WTC11 (cell line): Measurements from ENCODE around the gene SELENOK. TPM values are rescaled to one million over a fixed set of nuclear protein-coding genes. Genes with fewer than 3 reads are reported as not detected.
A peak's percentile ranks its signal among the peaks of the same experiment; 100 is the strongest.
"Not testable (repeated sequence)": the region's sequence is repeated elsewhere in the genome, so short reads cannot be mapped to it uniquely, and the experiment has no call there.

Source experiments
- ATAC-seq: fragments of 200-7000 bp; cut with Tn5 transposase; 2 replicates; pipeline ENCODE4 v1.10.0; 2021; ENCODE audit warnings: mild to moderate bottlenecking, moderate library complexity
- CTCF ChIA-PET: fragments of 300-600 bp; sonication (Branson Sonifier 250); formaldehyde crosslinking; loops from one replicate; lab custom pipeline; 2021; ENCODE audit warnings: antibody characterized with exemption; lab: Charles Lee
- POLR2A ChIA-PET: fragments of 350-600 bp; sonication (Branson Sonifier 250); formaldehyde crosslinking; loops from one replicate; lab custom pipeline; 2021; ENCODE audit warnings: antibody characterized with exemption; lab: Charles Lee
- DNase-seq: peaks from one replicate; pipeline ENCODE4 v3.0.0; 2021; ENCODE audit warnings: low spot score
- H3K27ac Mint-ChIP-seq: 2 replicates; pipeline ENCODE4 v1.8.0; 2021; ENCODE audit warnings: mixed read lengths
- H3K27me3 Mint-ChIP-seq: 2 replicates; pipeline ENCODE4 v1.8.0; 2021; ENCODE audit warnings: low read depth, mild to moderate bottlenecking, moderate library complexity, mixed read lengths
- H3K36me3 Mint-ChIP-seq: 2 replicates; pipeline ENCODE4 v1.8.0; 2021; ENCODE audit warnings: mixed read lengths
- H3K4me1 Mint-ChIP-seq: 2 replicates; pipeline ENCODE4 v1.8.0; 2022; ENCODE audit warnings: mixed read lengths
- H3K4me3 Mint-ChIP-seq: 2 replicates; pipeline ENCODE4 v1.8.0; 2021; ENCODE audit warnings: mild to moderate bottlenecking, moderate library complexity, mixed read lengths
- H3K9me3 Mint-ChIP-seq: 2 replicates; pipeline ENCODE4 v1.8.0; 2021; ENCODE audit warnings: mixed read lengths
- ETV6 ChIP-seq: sonication (generic); formaldehyde crosslinking; IDR thresholded peaks from 2 replicates; pipeline ENCODE4 v1.8.1; 2022; ENCODE audit warnings: mild to moderate bottlenecking, missing genetic modification reagents
- FOXK1 ChIP-seq: sonication (generic); formaldehyde crosslinking; IDR thresholded peaks from 2 replicates; pipeline ENCODE4 v1.8.0; 2022; ENCODE audit warnings: mild to moderate bottlenecking, moderate library complexity, missing genetic modification reagents
- FOXP1 ChIP-seq: sonication (generic); formaldehyde crosslinking; IDR thresholded peaks from 2 replicates; pipeline ENCODE4 v1.8.0; 2022; ENCODE audit warnings: missing genetic modification reagents, mild to moderate bottlenecking, moderate library complexity, borderline replicate concordance
- GABPB1 ChIP-seq: sonication (generic); formaldehyde crosslinking; IDR thresholded peaks from 2 replicates; pipeline ENCODE4 v1.8.1; 2023; ENCODE audit warnings: mild to moderate bottlenecking, missing genetic modification reagents
- GRHL2 ChIP-seq: fragments of 250-450 bp; sonication (Bioruptor Pico); IDR thresholded peaks from 2 replicates; pipeline ENCODE4 v1.8.0; 2022; ENCODE audit warnings: mild to moderate bottlenecking, moderate library complexity; ENCODE audit not compliant: insufficient replicate concordance, severe bottlenecking
- HMGA2 ChIP-seq: fragments of 250-450 bp; sonication (Bioruptor Pico); IDR thresholded peaks from 2 replicates; pipeline ENCODE4 v1.4.0; 2021; ENCODE audit warnings: mild to moderate bottlenecking, moderate library complexity
- JAZF1 ChIP-seq: fragments of 250-450 bp; sonication (Bioruptor Pico); IDR thresholded peaks from 2 replicates; pipeline ENCODE4 v1.9.0; 2021; ENCODE audit warnings: moderate library complexity, mild to moderate bottlenecking, inconsistent platforms
- MAX ChIP-seq: sonication (generic); formaldehyde crosslinking; IDR thresholded peaks from 2 replicates; pipeline ENCODE4 v1.8.0; 2022; ENCODE audit warnings: mild to moderate bottlenecking, missing genetic modification reagents
- ZNF281 ChIP-seq: sonication (generic); formaldehyde crosslinking; IDR thresholded peaks from 2 replicates; pipeline ENCODE4 v1.8.0; 2023; ENCODE audit warnings: mild to moderate bottlenecking, missing genetic modification reagents
- total RNA-seq: library from RNA; stranded (reverse); gene quantifications from 3 replicates; pipeline ENCODE4 v1.2.3, GENCODE V29; 2021
- TF ChIP-seq, protein P1 (sequence below): fragments of 250-450 bp; sonication (Bioruptor Pico); IDR thresholded peaks from 2 replicates; pipeline ENCODE4 v1.9.0; 2021; ENCODE audit warnings: mild to moderate bottlenecking
- TF ChIP-seq, protein P2 (sequence below): sonication (generic); formaldehyde crosslinking; IDR thresholded peaks from 2 replicates; pipeline ENCODE4 v1.8.0; 2022; ENCODE audit warnings: mild to moderate bottlenecking, missing genetic modification reagents
- TF ChIP-seq, protein P3 (sequence below): sonication (generic); formaldehyde crosslinking; IDR thresholded peaks from 2 replicates; pipeline ENCODE4 v1.8.0; 2022; ENCODE audit warnings: mild to moderate bottlenecking, missing genetic modification reagents

SELENOK gene
- total RNA-seq, 1 experiment from 2014 or later, result 38.7 TPM

GRCh38 chr3:53935283-53935901, 43.7 kb upstream of the SELENOK start:
- Mint-ChIP-seq H3K27ac (no peak overlapping the region), H3K9me3 (peaks cover 18% of the 10 kb centered on the region), H3K36me3 (peaks cover 17% of the 10 kb centered on the region), H3K27me3 (no peaks in the 10 kb centered on the region), H3K4me3 (no peak overlapping the region), H3K4me1 (no peaks in the 10 kb centered on the region)
- CTCF ChIA-PET, result no interaction called here
- ATAC-seq, result no peak
- TF ChIP-seq MAX (CRISPR knock-in tag), result no peak
- TF ChIP-seq, protein P1, sequence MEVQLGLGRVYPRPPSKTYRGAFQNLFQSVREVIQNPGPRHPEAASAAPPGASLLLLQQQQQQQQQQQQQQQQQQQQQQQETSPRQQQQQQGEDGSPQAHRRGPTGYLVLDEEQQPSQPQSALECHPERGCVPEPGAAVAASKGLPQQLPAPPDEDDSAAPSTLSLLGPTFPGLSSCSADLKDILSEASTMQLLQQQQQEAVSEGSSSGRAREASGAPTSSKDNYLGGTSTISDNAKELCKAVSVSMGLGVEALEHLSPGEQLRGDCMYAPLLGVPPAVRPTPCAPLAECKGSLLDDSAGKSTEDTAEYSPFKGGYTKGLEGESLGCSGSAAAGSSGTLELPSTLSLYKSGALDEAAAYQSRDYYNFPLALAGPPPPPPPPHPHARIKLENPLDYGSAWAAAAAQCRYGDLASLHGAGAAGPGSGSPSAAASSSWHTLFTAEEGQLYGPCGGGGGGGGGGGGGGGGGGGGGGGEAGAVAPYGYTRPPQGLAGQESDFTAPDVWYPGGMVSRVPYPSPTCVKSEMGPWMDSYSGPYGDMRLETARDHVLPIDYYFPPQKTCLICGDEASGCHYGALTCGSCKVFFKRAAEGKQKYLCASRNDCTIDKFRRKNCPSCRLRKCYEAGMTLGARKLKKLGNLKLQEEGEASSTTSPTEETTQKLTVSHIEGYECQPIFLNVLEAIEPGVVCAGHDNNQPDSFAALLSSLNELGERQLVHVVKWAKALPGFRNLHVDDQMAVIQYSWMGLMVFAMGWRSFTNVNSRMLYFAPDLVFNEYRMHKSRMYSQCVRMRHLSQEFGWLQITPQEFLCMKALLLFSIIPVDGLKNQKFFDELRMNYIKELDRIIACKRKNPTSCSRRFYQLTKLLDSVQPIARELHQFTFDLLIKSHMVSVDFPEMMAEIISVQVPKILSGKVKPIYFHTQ (CRISPR knock-in tag), result no peak
- TF ChIP-seq GRHL2 (CRISPR knock-in tag), result no peak
- no peak for TF ChIP-seq GABPB1
- TF ChIP-seq ETV6 (CRISPR knock-in tag), result no peak
- TF ChIP-seq, protein P2, sequence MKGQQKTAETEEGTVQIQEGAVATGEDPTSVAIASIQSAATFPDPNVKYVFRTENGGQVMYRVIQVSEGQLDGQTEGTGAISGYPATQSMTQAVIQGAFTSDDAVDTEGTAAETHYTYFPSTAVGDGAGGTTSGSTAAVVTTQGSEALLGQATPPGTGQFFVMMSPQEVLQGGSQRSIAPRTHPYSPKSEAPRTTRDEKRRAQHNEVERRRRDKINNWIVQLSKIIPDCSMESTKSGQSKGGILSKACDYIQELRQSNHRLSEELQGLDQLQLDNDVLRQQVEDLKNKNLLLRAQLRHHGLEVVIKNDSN, result no peak
- no peak for TF ChIP-seq HMGA2 (CRISPR knock-in tag)
- TF ChIP-seq JAZF1 (CRISPR knock-in tag), result no peak
- POLR2A ChIA-PET, result no interaction called here
- DNase-seq, result no peak

- H3K27ac Mint-ChIP-seq, result peak overlapping the region; percentile 76
- H3K27me3 Mint-ChIP-seq, H3K36me3 Mint-ChIP-seq, ATAC-seq, POLR2A ChIA-PET, H3K9me3 Mint-ChIP-seq: not testable (repeated sequence)
- H3K4me3 Mint-ChIP-seq, result peak overlapping the region; percentile 67
- DNase-seq, result peak; percentile 68
- H3K4me1 Mint-ChIP-seq, result peaks cover 14% of the 10 kb centered on the region
- 0 out of 2 replicates have a peak, but pooled peaks have one; percentile 25 for TF ChIP-seq FOXP1 (CRISPR knock-in tag)
- TF ChIP-seq FOXK1, result peak; percentile 60; the same call in 1 of the 2 replicates
- 0 out of 2 replicates have a peak, but pooled peaks have one; percentile 18 for TF ChIP-seq ZNF281
- TF ChIP-seq, protein P3, sequence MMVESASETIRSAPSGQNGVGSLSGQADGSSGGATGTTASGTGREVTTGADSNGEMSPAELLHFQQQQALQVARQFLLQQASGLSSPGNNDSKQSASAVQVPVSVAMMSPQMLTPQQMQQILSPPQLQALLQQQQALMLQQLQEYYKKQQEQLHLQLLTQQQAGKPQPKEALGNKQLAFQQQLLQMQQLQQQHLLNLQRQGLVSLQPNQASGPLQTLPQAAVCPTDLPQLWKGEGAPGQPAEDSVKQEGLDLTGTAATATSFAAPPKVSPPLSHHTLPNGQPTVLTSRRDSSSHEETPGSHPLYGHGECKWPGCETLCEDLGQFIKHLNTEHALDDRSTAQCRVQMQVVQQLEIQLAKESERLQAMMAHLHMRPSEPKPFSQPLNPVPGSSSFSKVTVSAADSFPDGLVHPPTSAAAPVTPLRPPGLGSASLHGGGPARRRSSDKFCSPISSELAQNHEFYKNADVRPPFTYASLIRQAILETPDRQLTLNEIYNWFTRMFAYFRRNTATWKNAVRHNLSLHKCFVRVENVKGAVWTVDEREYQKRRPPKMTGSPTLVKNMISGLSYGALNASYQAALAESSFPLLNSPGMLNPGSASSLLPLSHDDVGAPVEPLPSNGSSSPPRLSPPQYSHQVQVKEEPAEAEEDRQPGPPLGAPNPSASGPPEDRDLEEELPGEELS (CRISPR knock-in tag), result 0 out of 2 replicates have a peak, but pooled peaks have one; percentile 18
- CTCF ChIA-PET, result interaction anchor here (1.5 kb wide), 1 partner anchor 12 kb away, joined by 5 read pairs; no protein-coding TSS in a partner anchor
Measured at GRCh38 chr3:53927208-53927872, 35.7 kb upstream of the SELENOK start.
